Sigmoid colon (tissue), 7 donors: ENCODE results near the gene UCMA. TPM values are rescaled to one million over a fixed set of nuclear protein-coding genes. Genes with fewer than 3 reads are reported as not detected.
"Not testable (repeated sequence)": the region's sequence is repeated elsewhere in the genome, so short reads cannot be mapped to it uniquely, and the experiment has no call there.

Source experiments
- DNase-seq: peaks from one replicate; pipeline ENCODE4 v3.0.0-alpha.2; 2019
- H3K27ac ChIP-seq, 4 donors: fragments of 200-600 bp; sonication (generic); one replicate each; pipeline ENCODE4 v1.5.1; 2016 to 2019; ENCODE audit warnings: mild to moderate bottlenecking in 1 of 4
- H3K27me3 ChIP-seq, 3 donors: fragments of 200-600 bp; sonication (generic); one replicate each; pipeline ENCODE4 v1.5.1; 2019; ENCODE audit warnings: mild to moderate bottlenecking in 1 of 3
- H3K36me3 ChIP-seq, 4 donors: fragments of 200-600 bp; sonication (generic); one replicate each; pipeline ENCODE4 v1.5.1; 2016 to 2019
- H3K4me1 ChIP-seq, 4 donors: fragments of 200-600 bp; sonication (generic); one replicate each; pipeline ENCODE4 v1.5.1; 2017 to 2019
- H3K4me3 ChIP-seq, 4 donors: fragments of 200-600 bp; sonication (generic); one replicate each; pipeline ENCODE4 v1.5.1; 2017 to 2019; ENCODE audit warnings: mild to moderate bottlenecking in 2 of 4, moderate library complexity in 1 of 4
- H3K9me3 ChIP-seq, 4 donors: fragments of 200-600 bp in 3 of 4; sonication (generic) in 3 of 4; one replicate each; pipeline versions ENCODE4 v1.5.1 to v1.6.1; 2013 to 2019
- CTCF ChIP-seq, 4 experiments: fragments of 450-650 bp in 3 of 4; fragments of 200-600 bp in 1 of 4; IDR thresholded peaks; one replicate each; pipeline ENCODE4 v1.5.1; 2016 to 2019; ENCODE audit warnings: antibody characterized with exemption in 4 of 4, mild to moderate bottlenecking in 3 of 4, moderate library complexity in 2 of 4
- EP300 ChIP-seq, 4 donors: sonication (generic); formaldehyde crosslinking; IDR thresholded peaks; one replicate each; pipeline ENCODE4 v1.6.1; 2017; ENCODE audit warnings: antibody characterized with exemption in 4 of 4
- POLR2A ChIP-seq, 2 donors: fragments of 450-650 bp; IDR thresholded peaks; one replicate each; pipeline ENCODE4 v1.6.1; 2016; ENCODE audit warnings: antibody characterized with exemption in 2 of 2, mild to moderate bottlenecking in 2 of 2, moderate library complexity in 2 of 2
- POLR2AphosphoS5 ChIP-seq, 4 donors: sonication (generic); formaldehyde crosslinking; IDR thresholded peaks; one replicate each; pipeline ENCODE4 v1.6.1; 2017; ENCODE audit warnings: antibody characterized with exemption in 4 of 4
- WGBS, 2 donors: extraction: QIAGEN DNeasy Blood & Tissue Kit; methylation state at CpG; one replicate each; pipeline ENCODE4 v1.1.7; 2013; 5-methylcytosine and 5-hydroxymethylcytosine counted together
- intact Hi-C: fragments of 100-400 bp; cut with DNase I; formaldehyde crosslinking; loops from one replicate; pipeline ENCODE4 v1.15.1; 2023
- polyA plus RNA-seq, 3 donors: library from polyadenylated mRNA; stranded (reverse); fragments of 200-250 nt; gene quantifications; one replicate each; pipeline ENCODE4 v1.2.3, GENCODE V29; 2013
- total RNA-seq, 4 donors: library from RNA; depleted of rRNA; stranded (reverse); fragments of >200 nt; gene quantifications; one replicate each; pipeline ENCODE4 v1.1.0, GENCODE V29; 2016
- donor health status: healthy with polysubstance abuse.
- donor health status: Bipolar disorder and iron deficiency.
- donor health status: healthy.

UCMA gene
- total and polyA plus RNA-seq, 7 donors = not detected

- Histone ChIP-seq H3K4me1 (no peaks in the 10 kb centered on the region), H3K27me3 (no peaks in the 10 kb centered on the region), H3K9me3 (no peaks in the 10 kb centered on the region), H3K27ac (no peak overlapping the region), H3K4me3 (no peak overlapping the region), H3K36me3 (no peaks in the 10 kb centered on the region)
- TF ChIP-seq EP300 (IDR thresholded peaks at IDR 0.05) (no peak), POLR2AphosphoS5 (IDR thresholded peaks at IDR 0.05) (no peak), POLR2A (IDR thresholded peaks at IDR 0.05) (no peak)
- intact Hi-C loops = no loop called here
- DNase-seq = no peak
- WGBS, 2 donors = 90% methylated on average over 3 of the region's 3 CpGs
Measured at GRCh38 chr10:13241613-13242012, 7.4 kb upstream of the UCMA start.

- no peaks in the 10 kb centered on the region for H3K9me3 ChIP-seq
- intact Hi-C loops = no loop called here
- no peak overlapping the region for H3K27ac ChIP-seq
- H3K4me1 ChIP-seq = no peaks in the 10 kb centered on the region
- WGBS, 2 donors = 84 to 92% methylated on average over 7 of the region's 7 CpGs
- H3K27me3 ChIP-seq = no peaks in the 10 kb centered on the region
- H3K36me3 ChIP-seq = no peaks in the 10 kb centered on the region
- DNase-seq = peak; percentile 2
- TF ChIP-seq POLR2AphosphoS5 (IDR thresholded peaks at IDR 0.05) = no peak
- TF ChIP-seq EP300 (IDR thresholded peaks at IDR 0.05) = no peak
- no peak for TF ChIP-seq CTCF (IDR thresholded peaks at IDR 0.05)
- no peak for TF ChIP-seq POLR2A (IDR thresholded peaks at IDR 0.05)
- H3K4me3 ChIP-seq = no peak overlapping the region
Measured at GRCh38 chr10:13239923-13240322, 5.7 kb upstream of the UCMA start.

DNA sequence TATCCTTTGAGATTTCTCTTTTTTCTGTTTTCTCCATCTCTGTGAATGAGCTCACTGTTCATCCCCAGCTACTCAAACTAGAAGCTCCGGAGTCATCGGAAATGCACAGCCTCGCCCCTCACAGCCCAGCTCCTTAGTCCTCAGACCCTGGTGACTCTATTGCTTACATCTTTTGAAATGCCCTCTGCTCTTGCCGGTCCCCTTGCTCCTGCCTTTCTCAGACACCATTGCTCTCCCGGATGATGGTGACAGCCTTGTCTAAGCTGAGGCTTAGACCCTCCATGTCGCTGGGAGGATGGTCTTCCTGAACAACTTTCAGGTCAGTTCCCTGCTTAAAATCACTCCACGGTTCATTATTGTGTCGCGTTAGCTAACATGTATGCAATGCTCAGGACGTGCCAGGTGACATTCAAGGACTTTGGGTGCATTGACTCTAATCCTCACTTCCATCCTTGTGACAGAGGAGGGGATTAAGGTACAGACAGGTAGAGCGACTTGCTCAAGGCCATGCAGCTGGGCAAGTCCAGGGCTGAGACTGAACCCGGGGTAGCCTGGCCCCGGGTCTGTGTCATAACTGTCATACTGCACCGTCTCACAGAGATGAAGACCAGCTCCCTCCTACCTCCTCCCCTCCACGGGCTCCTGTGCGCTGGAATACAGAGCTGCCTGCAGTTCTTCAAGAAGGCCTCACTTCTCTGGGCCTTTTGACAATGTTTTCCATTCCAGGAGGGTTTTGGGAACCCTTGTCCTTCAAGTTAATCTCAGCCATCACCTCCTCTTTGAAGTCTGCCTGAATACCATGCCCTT lies 4.3 kb upstream of the UCMA start:
- Histone ChIP-seq H3K9me3 (no peaks in the 10 kb centered on the region), H3K4me1 (no peaks in the 10 kb centered on the region), H3K27ac (no peak overlapping the region), H3K4me3 (no peak overlapping the region), H3K27me3 (peaks cover 0 to 10% (median 0%) of the 10 kb centered on the region in 3 donors), H3K36me3 (no peaks in the 10 kb centered on the region)
- DNase-seq = peak; percentile 41
- 86 to 87% methylated on average over 16 of the region's 16 CpGs for WGBS, 2 donors
- intact Hi-C loops = no loop called here
- TF ChIP-seq EP300 (IDR thresholded peaks at IDR 0.05) (no peak), POLR2A (IDR thresholded peaks at IDR 0.05) (no peak), CTCF (IDR thresholded peaks at IDR 0.05) (no peak), POLR2AphosphoS5 (IDR thresholded peaks at IDR 0.05) (no peak)

DNA sequence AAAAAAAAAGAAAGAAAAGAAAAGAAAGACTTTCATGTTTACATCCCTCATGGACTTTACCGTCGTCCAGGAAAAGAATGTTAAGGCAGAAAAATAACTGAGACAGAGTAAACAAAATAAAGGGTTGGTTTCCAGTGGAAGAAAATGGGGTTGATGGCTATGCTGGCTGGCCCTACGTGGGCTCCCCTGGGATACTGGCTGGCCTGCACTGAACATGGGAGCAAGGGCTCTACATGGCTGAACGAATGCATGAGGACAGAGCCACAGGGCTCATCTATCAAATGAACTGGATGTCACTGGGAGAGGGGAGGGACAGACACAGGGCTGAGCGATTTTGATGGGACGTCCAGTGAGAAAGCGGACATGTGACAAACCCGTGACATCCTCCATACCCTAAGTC lies 2.5 kb upstream of the UCMA start:
- no peak for TF ChIP-seq EP300 (IDR thresholded peaks at IDR 0.05)

DNA sequence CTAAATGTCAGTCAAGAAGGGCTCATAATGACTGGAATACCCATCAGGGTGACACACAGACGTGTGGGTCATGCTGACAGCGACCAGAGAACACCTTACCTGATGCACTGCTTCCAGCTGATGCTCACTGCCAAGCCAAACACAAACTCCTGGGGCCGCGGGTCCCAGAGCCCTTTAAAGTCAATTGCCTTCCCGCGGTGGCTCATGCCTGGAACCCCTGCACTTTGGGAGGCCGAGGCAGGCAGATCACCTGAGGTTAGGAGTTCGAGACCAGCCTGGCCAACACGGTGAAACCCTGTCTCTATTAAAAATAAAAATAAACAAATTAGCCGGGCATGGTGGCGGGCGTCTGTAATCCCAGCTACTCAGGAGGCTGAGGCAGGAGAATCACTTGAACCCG lies 562 bp upstream of the UCMA start:
- intact Hi-C loops, H3K4me3 ChIP-seq, DNase-seq, H3K27ac ChIP-seq, H3K4me1 ChIP-seq, H3K9me3 ChIP-seq, H3K27me3 ChIP-seq, H3K36me3 ChIP-seq: not testable (repeated sequence)
- WGBS, 2 donors = 80 to 89% methylated on average over 13 of the region's 13 CpGs

More for the DNA sequence above, 2.5 kb upstream of the UCMA start:
- no peak overlapping the region for H3K4me3 ChIP-seq
- H3K4me1 ChIP-seq = no peaks in the 10 kb centered on the region
- peaks cover 0 to 10% (median 0%) of the 10 kb centered on the region in 3 donors for H3K27me3 ChIP-seq
- no peak overlapping the region for H3K27ac ChIP-seq
- H3K36me3 ChIP-seq = no peaks in the 10 kb centered on the region
- no peak for DNase-seq
- intact Hi-C loops = no loop called here
- WGBS, 2 donors = 76 to 81% methylated on average over 8 of the region's 8 CpGs
- H3K9me3 ChIP-seq = no peaks in the 10 kb centered on the region

GRCh38 chr10:13233358-13233757 lies 816 bp downstream of the UCMA start:
- no peak for DNase-seq
- WGBS, 2 donors = 64 to 76% methylated on average over 14 of the region's 14 CpGs
- no peaks in the 10 kb centered on the region for H3K9me3 ChIP-seq
- intact Hi-C loops = no loop called here
- H3K4me3 ChIP-seq = no peak overlapping the region
- peaks cover 0 to 10% (median 0%) of the 10 kb centered on the region in 3 donors for H3K27me3 ChIP-seq
- no peak overlapping the region for H3K27ac ChIP-seq
- no peaks in the 10 kb centered on the region for H3K36me3 ChIP-seq
- TF ChIP-seq POLR2A (IDR thresholded peaks at IDR 0.05) (no peak), EP300 (IDR thresholded peaks at IDR 0.05) (no peak), CTCF (IDR thresholded peaks at IDR 0.05) (no peak), POLR2AphosphoS5 (IDR thresholded peaks at IDR 0.05) (no peak)
- H3K4me1 ChIP-seq = no peaks in the 10 kb centered on the region
